ENCODE measurements around the gene BASP1. TPM values are rescaled to one million over a fixed set of nuclear protein-coding genes. Genes with fewer than 3 reads are reported as not detected.

Gene BASP1
- total and polyA plus RNA-seq, 10 of the 15 experiments (the other 5 are each of a cell fraction or from before 2014, with no cell fraction given) = 27.3 to 190 (median 102) TPM

DNA sequence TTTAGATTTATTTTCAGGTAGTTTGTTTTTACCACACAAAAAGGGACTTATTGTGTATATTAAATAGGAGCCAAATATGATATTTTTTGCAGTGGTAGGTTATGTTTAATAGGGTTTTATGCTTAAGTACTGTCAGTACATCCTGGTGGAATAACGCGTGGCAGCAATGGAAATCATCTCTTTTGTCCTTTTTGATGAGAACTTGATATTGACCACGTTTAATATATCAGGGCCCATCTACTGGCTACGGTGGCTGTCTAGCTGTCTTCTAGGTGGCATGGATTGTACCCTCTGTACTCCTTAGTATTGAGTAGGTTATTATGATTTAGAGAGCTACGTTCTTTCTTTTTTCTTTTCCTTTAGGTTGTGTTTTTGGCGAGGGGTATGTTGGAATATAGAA, 2.6 kb downstream of the BASP1 start (continued):
- TF ChIP-seq, protein P1, sequence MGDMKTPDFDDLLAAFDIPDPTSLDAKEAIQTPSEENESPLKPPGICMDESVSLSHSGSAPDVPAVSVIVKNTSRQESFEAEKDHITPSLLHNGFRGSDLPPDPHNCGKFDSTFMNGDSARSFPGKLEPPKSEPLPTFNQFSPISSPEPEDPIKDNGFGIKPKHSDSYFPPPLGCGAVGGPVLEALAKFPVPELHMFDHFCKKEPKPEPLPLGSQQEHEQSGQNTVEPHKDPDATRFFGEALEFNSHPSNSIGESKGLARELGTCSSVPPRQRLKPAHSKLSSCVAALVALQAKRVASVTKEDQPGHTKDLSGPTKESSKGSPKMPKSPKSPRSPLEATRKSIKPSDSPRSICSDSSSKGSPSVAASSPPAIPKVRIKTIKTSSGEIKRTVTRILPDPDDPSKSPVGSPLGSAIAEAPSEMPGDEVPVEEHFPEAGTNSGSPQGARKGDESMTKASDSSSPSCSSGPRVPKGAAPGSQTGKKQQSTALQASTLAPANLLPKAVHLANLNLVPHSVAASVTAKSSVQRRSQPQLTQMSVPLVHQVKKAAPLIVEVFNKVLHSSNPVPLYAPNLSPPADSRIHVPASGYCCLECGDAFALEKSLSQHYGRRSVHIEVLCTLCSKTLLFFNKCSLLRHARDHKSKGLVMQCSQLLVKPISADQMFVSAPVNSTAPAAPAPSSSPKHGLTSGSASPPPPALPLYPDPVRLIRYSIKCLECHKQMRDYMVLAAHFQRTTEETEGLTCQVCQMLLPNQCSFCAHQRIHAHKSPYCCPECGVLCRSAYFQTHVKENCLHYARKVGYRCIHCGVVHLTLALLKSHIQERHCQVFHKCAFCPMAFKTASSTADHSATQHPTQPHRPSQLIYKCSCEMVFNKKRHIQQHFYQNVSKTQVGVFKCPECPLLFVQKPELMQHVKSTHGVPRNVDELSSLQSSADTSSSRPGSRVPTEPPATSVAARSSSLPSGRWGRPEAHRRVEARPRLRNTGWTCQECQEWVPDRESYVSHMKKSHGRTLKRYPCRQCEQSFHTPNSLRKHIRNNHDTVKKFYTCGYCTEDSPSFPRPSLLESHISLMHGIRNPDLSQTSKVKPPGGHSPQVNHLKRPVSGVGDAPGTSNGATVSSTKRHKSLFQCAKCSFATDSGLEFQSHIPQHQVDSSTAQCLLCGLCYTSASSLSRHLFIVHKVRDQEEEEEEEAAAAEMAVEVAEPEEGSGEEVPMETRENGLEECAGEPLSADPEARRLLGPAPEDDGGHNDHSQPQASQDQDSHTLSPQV (IDR thresholded peaks at IDR 0.05) = no peak
- TF ChIP-seq KDM1A (IDR thresholded peaks at IDR 0.05; ENCODE audit: borderline replicate concordance) = no peak
- TF ChIP-seq NFYA (IDR thresholded peaks at IDR 0.05; ENCODE audit: borderline replicate concordance, low read depth, low read length) = no peak
- no peak for TF ChIP-seq NRF1 (conservative IDR thresholded peaks at IDR 0.05; ENCODE audit: low read depth, low read length)

DNA sequence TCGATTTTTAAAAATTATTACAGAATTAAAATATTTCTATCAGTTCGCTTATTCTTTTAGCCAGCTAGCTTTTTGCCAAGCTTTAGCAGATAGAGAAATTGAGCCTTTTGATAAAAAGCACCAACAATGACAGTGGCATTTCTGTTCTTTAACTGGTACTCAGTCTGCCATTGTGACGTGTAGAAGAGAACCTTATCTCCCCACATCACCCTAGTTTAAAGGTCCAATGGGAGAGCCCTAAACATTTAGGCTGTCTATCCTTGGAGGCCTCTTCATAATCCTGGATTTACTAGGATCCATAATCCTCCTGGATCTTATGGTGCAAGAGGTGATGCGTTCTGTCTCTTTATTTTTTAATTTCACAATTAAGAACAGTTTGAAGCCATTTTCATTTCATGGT, 3.0 kb downstream of the BASP1 start:
- H3K4me1 ChIP-seq (ENCODE audit: control insufficient read depth, insufficient read depth, low read length) = peaks cover 28% of the 10 kb centered on the region
- ChIA-PET POLR2A (interaction anchor here (0.6 to 2.3 kb wide), 6 partner anchors 35 to 98 kb away, joined by 4 to 14 read pairs (median 5); no protein-coding TSS in a partner anchor), RAD21 (ENCODE audit: unreplicated experiment) (interaction anchor here (1.0 to 3.5 kb wide), 9 partner anchors 24 to 1084 kb away, joined by 3 to 13 read pairs (median 5); no protein-coding TSS in a partner anchor), SMC1A (ENCODE audit: uncharacterized antibody, unreplicated experiment) (interaction anchor here (0.7 to 11.2 kb wide), 13 partner anchors 9 to 566 kb away, joined by 3 to 150 read pairs (median 7); no protein-coding TSS in a partner anchor), CTCF (interaction anchor here (0.9 to 1.3 kb wide), 2 partner anchors 9 to 62 kb away, joined by 3 read pairs; no protein-coding TSS in a partner anchor)
- H3K4me3 ChIP-seq = peak overlapping the region; percentile 61
- H4K20me1 ChIP-seq (ENCODE audit: control insufficient read depth, insufficient read depth) = no peaks in the 10 kb centered on the region
- H3K9ac ChIP-seq (ENCODE audit: control insufficient read depth, insufficient read depth, low read length) = no peak overlapping the region
- H3K36me3 ChIP-seq (ENCODE audit: control insufficient read depth in 2 of 2, insufficient read depth in 2 of 2, low read length in 1 of 2) = no peaks in the 10 kb centered on the region
- FAIRE-seq (no peak), ATAC-seq (no peak), DNase-seq (ENCODE audit: low read depth, low spot score) (no peak)
- H3K27ac ChIP-seq (ENCODE audit: control insufficient read depth, insufficient read depth) = no peak overlapping the region
- intact Hi-C loops (cut with micrococcal nuclease; ENCODE audit: unreplicated experiment) = no loop called here
- in situ Hi-C loops (cut with MboI) = loop anchor here (5.0 kb wide), 1 partner anchor 62 kb away; no protein-coding TSS in a partner anchor
- BruUV-seq (replicated peaks) = no TSS peak
- WGBS (ENCODE audit: insufficient coverage, insufficient replicate concordance, low lambda C conversion rate, missing lambda C conversion rate) = 26% methylated on average over 4 of the region's 4 CpGs
- H2AFZ ChIP-seq (ENCODE audit: control insufficient read depth, low read depth, low read length) = no peak overlapping the region
- no peaks in the 10 kb centered on the region for H3K9me3 ChIP-seq (replicated peaks; ENCODE audit: control insufficient read depth, insufficient read depth, low read length)
- H3K27me3 ChIP-seq (replicated peaks in 1 of 2; ENCODE audit: control insufficient read depth in 2 of 2, insufficient read depth in 2 of 2, low read length in 1 of 2) = no peaks in the 10 kb centered on the region
- H3K4me2 ChIP-seq (ENCODE audit: control insufficient read depth, insufficient read depth) = peak overlapping the region; percentile 56
- peaks cover 77% of the 10 kb centered on the region for H3K79me2 ChIP-seq (ENCODE audit: control insufficient read depth, insufficient read depth, low read length)
- TF ChIP-seq, protein P2, sequence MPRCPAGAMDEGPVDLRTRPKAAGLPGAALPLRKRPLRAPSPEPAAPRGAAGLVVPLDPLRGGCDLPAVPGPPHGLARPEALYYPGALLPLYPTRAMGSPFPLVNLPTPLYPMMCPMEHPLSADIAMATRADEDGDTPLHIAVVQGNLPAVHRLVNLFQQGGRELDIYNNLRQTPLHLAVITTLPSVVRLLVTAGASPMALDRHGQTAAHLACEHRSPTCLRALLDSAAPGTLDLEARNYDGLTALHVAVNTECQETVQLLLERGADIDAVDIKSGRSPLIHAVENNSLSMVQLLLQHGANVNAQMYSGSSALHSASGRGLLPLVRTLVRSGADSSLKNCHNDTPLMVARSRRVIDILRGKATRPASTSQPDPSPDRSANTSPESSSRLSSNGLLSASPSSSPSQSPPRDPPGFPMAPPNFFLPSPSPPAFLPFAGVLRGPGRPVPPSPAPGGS (IDR thresholded peaks at IDR 0.05; ENCODE audit: borderline replicate concordance, insufficient read depth, low read depth, low read length, poor library complexity, severe bottlenecking) = no peak
- TF ChIP-seq, protein P3, sequence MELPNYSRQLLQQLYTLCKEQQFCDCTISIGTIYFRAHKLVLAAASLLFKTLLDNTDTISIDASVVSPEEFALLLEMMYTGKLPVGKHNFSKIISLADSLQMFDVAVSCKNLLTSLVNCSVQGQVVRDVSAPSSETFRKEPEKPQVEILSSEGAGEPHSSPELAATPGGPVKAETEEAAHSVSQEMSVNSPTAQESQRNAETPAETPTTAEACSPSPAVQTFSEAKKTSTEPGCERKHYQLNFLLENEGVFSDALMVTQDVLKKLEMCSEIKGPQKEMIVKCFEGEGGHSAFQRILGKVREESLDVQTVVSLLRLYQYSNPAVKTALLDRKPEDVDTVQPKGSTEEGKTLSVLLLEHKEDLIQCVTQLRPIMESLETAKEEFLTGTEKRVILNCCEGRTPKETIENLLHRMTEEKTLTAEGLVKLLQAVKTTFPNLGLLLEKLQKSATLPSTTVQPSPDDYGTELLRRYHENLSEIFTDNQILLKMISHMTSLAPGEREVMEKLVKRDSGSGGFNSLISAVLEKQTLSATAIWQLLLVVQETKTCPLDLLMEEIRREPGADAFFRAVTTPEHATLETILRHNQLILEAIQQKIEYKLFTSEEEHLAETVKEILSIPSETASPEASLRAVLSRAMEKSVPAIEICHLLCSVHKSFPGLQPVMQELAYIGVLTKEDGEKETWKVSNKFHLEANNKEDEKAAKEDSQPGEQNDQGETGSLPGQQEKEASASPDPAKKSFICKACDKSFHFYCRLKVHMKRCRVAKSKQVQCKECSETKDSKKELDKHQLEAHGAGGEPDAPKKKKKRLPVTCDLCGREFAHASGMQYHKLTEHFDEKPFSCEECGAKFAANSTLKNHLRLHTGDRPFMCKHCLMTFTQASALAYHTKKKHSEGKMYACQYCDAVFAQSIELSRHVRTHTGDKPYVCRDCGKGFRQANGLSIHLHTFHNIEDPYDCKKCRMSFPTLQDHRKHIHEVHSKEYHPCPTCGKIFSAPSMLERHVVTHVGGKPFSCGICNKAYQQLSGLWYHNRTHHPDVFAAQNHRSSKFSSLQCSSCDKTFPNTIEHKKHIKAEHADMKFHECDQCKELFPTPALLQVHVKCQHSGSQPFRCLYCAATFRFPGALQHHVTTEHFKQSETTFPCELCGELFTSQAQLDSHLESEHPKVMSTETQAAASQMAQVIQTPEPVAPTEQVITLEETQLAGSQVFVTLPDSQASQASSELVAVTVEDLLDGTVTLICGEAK (IDR thresholded peaks at IDR 0.05; ENCODE audit: borderline replicate concordance) = no peak
- peak; percentile 30; the same call in 1 of the 2 replicates for TF ChIP-seq CREM (IDR thresholded peaks at IDR 0.05; ENCODE audit: low read depth)
- no peak for TF ChIP-seq CBFB (IDR thresholded peaks at IDR 0.05; ENCODE audit: low read depth)
